Lower leg skin (tissue), 4 donors: ENCODE measurements around the gene ANXA4. TPM values are rescaled to one million over a fixed set of nuclear protein-coding genes. Genes with fewer than 3 reads are reported as not detected.

Experiments
- DNase-seq, 2 donors: peaks; one replicate each; pipeline ENCODE4 v3.0.0-alpha.2; 2019; ENCODE audit warnings: low spot score in 2 of 2
- H3K4me3 ChIP-seq: fragments of 200-600 bp; sonication (generic); 2 replicates; pipeline ENCODE4 v1.5.1; 2017; ENCODE audit warnings: mild to moderate bottlenecking, low read depth; ENCODE audit not compliant: poor library complexity, severe bottlenecking
- CTCF ChIP-seq, 3 donors: fragments of 450-650 bp; IDR thresholded peaks; one replicate each; pipeline ENCODE4 v1.5.1; 2016; ENCODE audit warnings: antibody characterized with exemption in 3 of 3, mild to moderate bottlenecking in 3 of 3, moderate library complexity in 2 of 3
- POLR2A ChIP-seq, 2 donors: fragments of 450-650 bp; IDR thresholded peaks; one replicate each; pipeline ENCODE4 v1.6.1; 2016 to 2017; ENCODE audit warnings: antibody characterized with exemption in 2 of 2, mild to moderate bottlenecking in 1 of 2, moderate library complexity in 1 of 2
- WGBS, 2 donors: methylation state at CpG; one replicate each; pipeline ENCODE4 v1.1.5; 2018; 5-methylcytosine and 5-hydroxymethylcytosine counted together
- intact Hi-C: fragments of 100-400 bp; cut with DNase I; formaldehyde crosslinking; loops from one replicate; pipeline ENCODE4 v1.15.0; 2023; ENCODE audit warnings: low total_unique reads
- total RNA-seq, 4 donors: library from RNA; depleted of rRNA; stranded (reverse); fragments of >200 nt; gene quantifications; one replicate each; pipeline ENCODE4 v1.1.0, GENCODE V29; 2016

Gene ANXA4
- total RNA-seq = 100 to 1,000 TPM in 1 of 4 donors, 10 to 100 TPM in 3; 60.2 to 107 (median 64.9) TPM

- no peak for TF ChIP-seq CTCF (IDR thresholded peaks at IDR 0.05)
- TF ChIP-seq POLR2A (IDR thresholded peaks at IDR 0.05) = no peak
- peak within 1 kb of the TSS; percentile 52 for H3K4me3 ChIP-seq
- 0 to 1% methylated on average over 21 to 51 of the region's 75 CpGs for WGBS, 2 donors
- intact Hi-C loops = loop anchor here (5.0 kb wide), 1 partner anchor 76 kb away; no protein-coding TSS in a partner anchor
- DNase-seq = peak; percentile 91 to 97
These were observed at the start of gene ANXA4 for GRCh38 chr2:69741575-69742321. Gene ANXA4, plus strand, starts transcription at chr2:69742134. Its CDS starts 39,432 bp downstream, at chr2:69781566.

GRCh38 chr2:69692424-69692823 is 49.5 kb upstream of the ANXA4 start:
- TF ChIP-seq CTCF (IDR thresholded peaks at IDR 0.05) (no peak), POLR2A (IDR thresholded peaks at IDR 0.05) (no peak)
- H3K4me3 ChIP-seq = no peak overlapping the region
- no peak for DNase-seq
- WGBS, 2 donors = 96 to 97% methylated on average over 2 of the region's 2 CpGs
- intact Hi-C loops = no loop called here

GRCh38 chr2:69693059-69693774 is 48.7 kb upstream of the ANXA4 start:
- no peak for DNase-seq
- intact Hi-C loops = no loop called here
- no peak for TF ChIP-seq POLR2A (IDR thresholded peaks at IDR 0.05)
- TF ChIP-seq CTCF (IDR thresholded peaks at IDR 0.05) = no peak
- no peak overlapping the region for H3K4me3 ChIP-seq
- 63 to 78% methylated on average over 4 of the region's 4 CpGs for WGBS, 2 donors

- no peak for DNase-seq
- H3K4me3 ChIP-seq = no peak overlapping the region
- 84 to 89% methylated on average over 6 of the region's 6 CpGs for WGBS, 2 donors
- no peak for TF ChIP-seq CTCF (IDR thresholded peaks at IDR 0.05)
- TF ChIP-seq POLR2A (IDR thresholded peaks at IDR 0.05) = no peak
- intact Hi-C loops = no loop called here
These were observed 48.0 kb upstream of the ANXA4 start for GRCh38 chr2:69693775-69694450.

- TF ChIP-seq POLR2A (IDR thresholded peaks at IDR 0.05) (no peak), CTCF (IDR thresholded peaks at IDR 0.05) (no peak)
- intact Hi-C loops = no loop called here
- no peak overlapping the region for H3K4me3 ChIP-seq
- DNase-seq = no peak
- WGBS, 2 donors = 76 to 79% methylated on average over 12 of the region's 12 CpGs
These were observed 46.8 kb upstream of the ANXA4 start for GRCh38 chr2:69694894-69695849.
